Measurements from ENCODE around the gene POLN.

Gene POLN

DNA sequence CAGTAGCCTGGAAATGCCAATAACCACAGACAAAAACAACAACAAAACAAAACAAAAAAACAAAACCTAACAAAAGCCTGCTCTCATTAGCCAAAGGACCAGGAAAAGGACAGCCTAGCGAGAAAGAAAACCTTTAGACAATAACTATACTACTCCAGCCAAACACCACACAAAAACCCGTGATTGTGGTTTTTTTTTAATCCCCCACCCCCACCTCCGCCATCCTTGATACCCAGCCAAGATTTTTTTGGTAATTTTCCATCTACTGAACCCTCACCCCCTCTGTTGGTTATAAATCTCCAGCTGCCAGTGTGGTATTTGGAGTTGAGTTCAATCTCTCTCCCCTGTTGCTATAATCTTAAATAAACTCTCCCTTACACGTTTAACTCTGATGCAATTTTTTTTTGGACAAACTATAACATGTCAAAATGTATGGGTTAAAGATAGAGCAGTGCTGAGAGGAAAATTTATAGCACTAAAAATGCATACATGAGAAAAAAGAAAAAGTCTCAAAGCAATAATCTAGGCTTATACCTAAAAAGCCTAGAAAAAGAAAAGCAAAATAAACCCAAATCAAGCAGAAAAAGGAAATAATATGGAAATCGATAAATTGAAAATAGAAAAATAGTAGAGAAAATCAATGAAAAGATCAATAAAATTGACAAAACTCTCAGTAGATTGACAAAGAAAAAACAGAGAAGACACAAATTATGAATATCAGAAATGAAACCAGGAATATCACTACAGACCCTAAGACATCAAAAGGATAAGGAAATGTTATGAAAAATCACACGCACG lies 99.1 kb downstream of the POLN start:
- peaks cover 3% of the 10 kb centered on the region for H3K36me3 Mint-ChIP-seq
- peak overlapping the region; percentile 69 for H3K27ac Mint-ChIP-seq
- peaks cover 1% of the 10 kb centered on the region for H3K27me3 Mint-ChIP-seq
- H3K9me3 Mint-ChIP-seq = no peaks in the 10 kb centered on the region
- peak overlapping the region; percentile 24 for H3K4me3 Mint-ChIP-seq
- H3K4me1 Mint-ChIP-seq = peaks cover 26% of the 10 kb centered on the region

- Mint-ChIP-seq H3K27ac (peak overlapping the region; percentile 85), H3K36me3 (no peaks in the 10 kb centered on the region), H3K9me3 (no peaks in the 10 kb centered on the region), H3K4me1 (peaks cover 26% of the 10 kb centered on the region), H3K27me3 (no peaks in the 10 kb centered on the region), H3K4me3 (no peak overlapping the region)
Measured at GRCh38 chr4:2141762-2142451, 100.0 kb downstream of the POLN start.

DNA sequence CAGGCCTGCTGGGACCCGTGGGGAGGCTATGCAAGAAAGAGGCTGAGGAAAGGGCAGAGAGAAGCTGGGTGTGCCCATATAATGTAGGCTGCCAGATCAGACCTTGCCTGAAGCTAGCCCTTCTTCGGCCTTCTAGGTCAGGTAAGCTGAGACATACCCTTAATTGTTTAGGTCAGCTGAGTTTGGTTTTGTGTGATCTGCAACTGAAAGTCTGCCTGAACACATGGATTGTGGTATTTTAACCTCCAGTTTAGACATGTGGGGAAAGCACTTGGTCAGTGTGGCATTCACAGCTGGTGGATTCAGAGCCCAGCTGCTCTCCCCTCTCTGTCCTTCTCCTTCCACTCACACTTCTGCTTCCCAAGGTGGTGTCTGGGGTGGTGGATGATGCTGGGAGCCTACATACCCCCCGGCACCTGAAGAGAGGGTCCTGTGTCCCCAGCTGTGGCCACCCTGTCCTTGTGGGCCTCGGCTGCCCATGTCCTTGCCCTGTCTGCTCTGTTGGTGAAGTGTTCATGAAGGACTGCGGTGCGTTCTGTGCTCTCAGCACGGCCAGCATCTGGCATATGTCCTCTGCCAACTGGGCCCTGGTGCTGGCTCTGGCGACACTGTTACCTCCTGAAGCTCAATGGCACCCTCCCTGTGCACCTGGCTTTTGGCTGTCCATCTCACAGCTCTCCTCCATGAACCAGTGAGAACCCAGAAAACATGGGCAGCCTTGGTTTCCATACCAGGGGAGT lies 100.7 kb downstream of the POLN start:
- no peaks in the 10 kb centered on the region for H3K27me3 Mint-ChIP-seq
- H3K4me1 Mint-ChIP-seq = peaks cover 26% of the 10 kb centered on the region
- H3K9me3 Mint-ChIP-seq = no peaks in the 10 kb centered on the region
- H3K4me3 Mint-ChIP-seq = no peak overlapping the region
- no peak overlapping the region for H3K27ac Mint-ChIP-seq
- no peaks in the 10 kb centered on the region for H3K36me3 Mint-ChIP-seq

DNA sequence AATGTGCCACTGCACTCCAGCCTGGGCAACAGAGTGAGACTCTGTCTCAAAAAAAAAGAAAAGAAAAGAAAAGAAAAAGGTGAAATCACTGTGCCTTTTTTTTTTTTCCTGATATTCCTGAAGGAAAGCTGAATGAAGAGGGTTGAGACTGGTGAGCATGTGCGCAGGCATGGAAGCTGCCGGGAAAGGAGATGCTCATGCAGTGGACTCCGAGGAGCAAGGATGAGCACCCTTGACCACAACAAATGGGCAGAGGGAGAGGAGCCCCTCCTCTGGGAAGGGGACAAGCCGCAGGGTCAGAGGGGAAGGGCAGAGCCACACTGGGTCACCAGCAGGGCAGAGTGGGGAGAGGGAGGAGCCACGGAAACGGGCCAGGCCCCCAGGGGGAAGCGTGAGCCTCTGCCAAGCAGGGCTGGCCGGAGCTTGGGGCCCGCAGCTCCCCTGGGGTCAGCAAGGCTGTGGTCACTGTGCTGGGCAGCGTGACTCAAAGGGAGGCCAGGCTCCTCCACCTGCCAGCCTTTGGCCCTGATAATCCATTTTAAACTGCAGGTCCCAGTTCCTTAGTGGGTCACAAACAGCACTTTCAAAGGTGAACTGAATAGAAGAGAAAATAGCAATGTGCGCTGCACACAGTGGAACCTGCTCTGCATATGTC lies 102.9 kb downstream of the POLN start:
- Mint-ChIP-seq H3K27me3 (no peaks in the 10 kb centered on the region), H3K4me3 (no peak overlapping the region), H3K36me3 (no peaks in the 10 kb centered on the region), H3K4me1 (peaks cover 43% of the 10 kb centered on the region), H3K27ac (no peak overlapping the region), H3K9me3 (no peaks in the 10 kb centered on the region)

DNA sequence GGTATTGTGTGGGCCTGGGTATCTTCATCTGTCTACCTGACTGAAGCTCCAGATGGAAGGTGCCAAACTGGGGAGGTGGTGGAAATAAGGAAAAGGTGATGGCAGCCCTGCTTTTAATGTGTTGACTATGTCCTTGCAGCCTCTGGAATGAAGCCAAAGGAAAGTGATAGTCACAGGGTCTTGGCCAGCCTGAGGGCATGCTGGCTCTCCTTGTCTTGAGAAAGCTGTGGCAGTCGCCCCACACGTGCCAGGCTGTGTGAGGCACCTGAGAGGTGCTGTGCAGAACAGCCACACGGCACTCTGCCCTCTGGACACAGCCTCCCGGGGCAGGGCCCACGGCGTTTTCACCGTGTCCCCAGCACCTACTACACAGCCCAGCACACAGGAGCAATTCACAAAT lies 105.2 kb downstream of the POLN start:
- Mint-ChIP-seq H3K27me3 (no peaks in the 10 kb centered on the region), H3K9me3 (peaks cover 6% of the 10 kb centered on the region), H3K27ac (no peak overlapping the region), H3K36me3 (peaks cover 2% of the 10 kb centered on the region), H3K4me3 (no peak overlapping the region), H3K4me1 (peaks cover 25% of the 10 kb centered on the region)

GRCh38 chr4:2135083-2135482 lies 106.8 kb downstream of the POLN start:
- Mint-ChIP-seq H3K27me3 (no peaks in the 10 kb centered on the region), H3K36me3 (peaks cover 5% of the 10 kb centered on the region), H3K9me3 (peaks cover 10% of the 10 kb centered on the region), H3K4me3 (peak overlapping the region; percentile 1), H3K4me1 (peaks cover 17% of the 10 kb centered on the region), H3K27ac (no peak overlapping the region)

GRCh38 chr4:2132438-2132837 lies 109.5 kb downstream of the POLN start:
- H3K9me3 Mint-ChIP-seq = peaks cover 10% of the 10 kb centered on the region
- no peak overlapping the region for H3K4me3 Mint-ChIP-seq
- H3K36me3 Mint-ChIP-seq = peaks cover 8% of the 10 kb centered on the region
- no peak overlapping the region for H3K27ac Mint-ChIP-seq
- no peaks in the 10 kb centered on the region for H3K27me3 Mint-ChIP-seq
- H3K4me1 Mint-ChIP-seq = peaks cover 17% of the 10 kb centered on the region

DNA sequence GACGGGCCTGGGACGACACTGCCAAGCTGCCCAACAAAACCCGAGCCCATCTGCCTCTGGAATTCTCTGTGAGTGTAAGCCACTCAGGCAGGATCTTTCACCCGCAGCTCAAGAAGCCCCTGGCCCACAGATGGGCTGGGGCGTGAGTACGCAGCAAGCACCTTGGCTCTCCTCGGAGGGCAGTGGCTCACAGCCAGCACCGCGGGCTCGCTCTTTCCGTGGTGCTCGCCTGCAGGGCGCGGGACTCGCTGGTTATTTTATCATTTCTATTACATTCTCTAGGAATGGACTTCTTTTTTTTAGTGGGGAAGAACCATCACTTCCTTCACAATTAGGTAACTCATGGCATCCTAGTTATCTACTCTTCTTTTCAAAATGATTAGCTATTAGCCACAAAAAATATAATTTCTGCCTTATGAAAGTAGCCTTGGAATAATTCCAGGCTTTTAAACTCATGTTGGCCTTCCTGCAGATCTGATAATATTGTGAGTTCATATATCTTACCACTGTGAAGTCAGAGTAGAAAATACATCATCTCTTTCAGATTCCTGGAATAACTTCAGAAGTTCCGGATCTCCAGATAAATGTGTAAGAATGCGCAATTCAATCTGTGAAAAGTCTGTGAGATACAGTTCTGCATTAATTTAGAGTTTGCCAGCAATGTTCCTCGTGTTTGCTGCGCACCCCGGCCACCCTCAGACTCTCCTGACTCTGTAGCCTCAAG lies 114.2 kb downstream of the POLN start:
- Mint-ChIP-seq H3K4me3 (no peak overlapping the region), H3K4me1 (no peaks in the 10 kb centered on the region), H3K27me3 (peaks cover 2% of the 10 kb centered on the region), H3K9me3 (peaks cover 10% of the 10 kb centered on the region), H3K36me3 (peaks cover 11% of the 10 kb centered on the region), H3K27ac (no peak overlapping the region)

DNA sequence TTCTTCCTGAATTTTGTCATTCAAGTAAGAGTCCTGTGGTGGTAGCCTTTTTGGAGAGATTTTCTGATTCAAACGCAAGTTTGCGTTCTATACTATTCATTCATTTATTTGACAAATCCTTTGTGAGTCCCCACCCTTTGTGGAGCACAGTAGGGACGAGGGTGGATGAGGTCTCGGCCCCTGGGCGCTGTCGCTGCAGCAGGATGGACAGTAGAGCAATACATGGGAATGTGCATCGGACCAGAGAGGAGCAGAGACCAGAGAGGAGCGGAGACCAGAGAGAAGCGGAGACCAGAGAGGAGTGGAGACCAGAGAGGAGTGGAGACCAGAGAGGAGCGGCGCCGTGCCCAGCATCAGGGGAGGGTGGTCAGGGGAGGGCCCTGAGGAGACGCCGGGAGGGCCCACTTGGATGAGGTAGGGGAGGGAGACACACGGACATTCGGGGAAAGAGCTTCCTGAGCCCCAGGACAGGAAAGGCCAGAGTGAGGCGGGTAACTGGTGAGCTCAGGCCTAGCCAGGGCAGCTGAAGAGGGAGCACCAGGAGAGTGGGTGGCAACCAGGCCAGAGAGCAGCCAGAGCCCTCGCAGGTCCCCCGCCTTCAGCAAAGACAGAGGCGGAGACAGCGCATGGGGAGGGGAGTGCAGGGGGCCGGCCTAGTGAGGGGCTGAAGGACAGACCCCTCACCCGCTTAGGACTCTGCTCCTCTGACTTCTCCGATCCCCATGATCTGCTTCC lies 115.4 kb downstream of the POLN start:
- no peak overlapping the region for H3K27ac Mint-ChIP-seq
- no peaks in the 10 kb centered on the region for H3K4me1 Mint-ChIP-seq
- H3K9me3 Mint-ChIP-seq = peaks cover 1% of the 10 kb centered on the region
- peaks cover 7% of the 10 kb centered on the region for H3K36me3 Mint-ChIP-seq
- no peak overlapping the region for H3K4me3 Mint-ChIP-seq
- H3K27me3 Mint-ChIP-seq = peaks cover 2% of the 10 kb centered on the region

- peaks cover 7% of the 10 kb centered on the region for H3K36me3 Mint-ChIP-seq
- H3K9me3 Mint-ChIP-seq = no peaks in the 10 kb centered on the region
- peaks cover 4% of the 10 kb centered on the region for H3K27me3 Mint-ChIP-seq
- no peaks in the 10 kb centered on the region for H3K4me1 Mint-ChIP-seq
- no peak overlapping the region for H3K27ac Mint-ChIP-seq
- H3K4me3 Mint-ChIP-seq = no peak overlapping the region
Measured at GRCh38 chr4:2125831-2126230, 116.1 kb downstream of the POLN start.

- no peaks in the 10 kb centered on the region for H3K9me3 Mint-ChIP-seq
- H3K27ac Mint-ChIP-seq = no peak overlapping the region
Measured at GRCh38 chr4:2125023-2125422, 116.9 kb downstream of the POLN start.

GRCh38 chr4:2116687-2117400 lies 125.1 kb downstream of the POLN start:
- Mint-ChIP-seq H3K4me1 (no peaks in the 10 kb centered on the region), H3K36me3 (no peaks in the 10 kb centered on the region), H3K4me3 (no peak overlapping the region), H3K27me3 (peaks cover 5% of the 10 kb centered on the region), H3K9me3 (no peaks in the 10 kb centered on the region), H3K27ac (no peak overlapping the region)

More at GRCh38 chr4:2125023-2125422, 116.9 kb downstream of the POLN start:
- Mint-ChIP-seq H3K4me3 (no peak overlapping the region), H3K4me1 (no peaks in the 10 kb centered on the region), H3K27me3 (peaks cover 5% of the 10 kb centered on the region), H3K36me3 (peaks cover 5% of the 10 kb centered on the region)

DNA sequence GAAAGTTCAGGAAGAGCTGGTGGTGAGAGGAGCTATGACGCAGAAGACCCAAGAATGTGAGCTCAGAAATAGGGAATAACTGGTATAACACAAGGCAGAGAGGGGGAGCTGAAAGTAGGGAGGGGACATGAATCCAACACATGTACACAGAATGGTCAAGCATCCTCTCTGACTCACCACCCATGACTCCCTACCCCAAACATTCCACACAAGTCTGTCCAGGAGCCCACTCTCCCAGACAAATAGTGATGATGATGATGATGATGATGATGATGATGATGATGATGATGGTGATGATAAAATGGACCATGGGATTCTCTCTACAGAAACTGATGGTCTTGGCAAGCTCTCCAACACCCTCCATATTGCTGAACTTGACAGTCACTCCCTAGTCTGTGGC lies 136.4 kb downstream of the POLN start:
- no peak overlapping the region for H3K27ac Mint-ChIP-seq
- H3K4me1 Mint-ChIP-seq = no peaks in the 10 kb centered on the region
- H3K36me3 Mint-ChIP-seq = no peaks in the 10 kb centered on the region
- peaks cover 8% of the 10 kb centered on the region for H3K27me3 Mint-ChIP-seq
- no peak overlapping the region for H3K4me3 Mint-ChIP-seq
- H3K9me3 Mint-ChIP-seq = peaks cover 5% of the 10 kb centered on the region
